Measurements from ENCODE around the gene GSTT2B. TPM values are rescaled to one million over a fixed set of nuclear protein-coding genes. Genes with fewer than 3 reads are reported as not detected.

GSTT2B gene
- polyA plus RNA-seq, 3 donors, result 0.25 to 0.72 TPM; not detected in 1

Other genes starting within 250 kb of the GSTT2B start
- under 1 TPM; 0.04 to 0.85 (median 0.09) TPM for gene ZNF70, start 210.1 kb downstream of the GSTT2B start, polyA plus RNA-seq
- 1 to 10 TPM in 2 of 3 donors, under 1 TPM in 1; 0.88 to 1.0 (median 1.0) TPM for gene VPREB3, start 206.8 kb downstream of the GSTT2B start, polyA plus RNA-seq
- gene C22orf15, start 198.2 kb downstream of the GSTT2B start, polyA plus RNA-seq, result under 1 TPM in 1 of 3 donors, not detected in 2; 0.29 TPM
- gene CHCHD10, start 193.2 kb downstream of the GSTT2B start, polyA plus RNA-seq, result 10 to 100 TPM; 15.3 to 46.7 (median 26.8) TPM
- gene MMP11, start 188.3 kb downstream of the GSTT2B start, polyA plus RNA-seq, result not detected
- 10 to 100 TPM; 30.3 to 71.8 (median 31.5) TPM for gene SMARCB1, start 174.2 kb downstream of the GSTT2B start, polyA plus RNA-seq
- gene DERL3, start 122.2 kb downstream of the GSTT2B start, polyA plus RNA-seq, result under 1 TPM; 0.23 to 0.64 (median 0.28) TPM
- 1 to 10 TPM; 1.3 to 3.3 (median 2.5) TPM for gene SLC2A11, start 103.3 kb downstream of the GSTT2B start, polyA plus RNA-seq
- gene MIF, start 66.8 kb downstream of the GSTT2B start, polyA plus RNA-seq, result 100 to 1,000 TPM in 2 of 3 donors, 10 to 100 TPM in 1; 66.4 to 390 (median 338) TPM
- gene DDTL, start 5.7 kb upstream of the GSTT2B start, polyA plus RNA-seq, result under 1 TPM in 2 of 3 donors, not detected in 1; 0.25 to 0.41 TPM
- gene DDT, start 13.2 kb upstream of the GSTT2B start, polyA plus RNA-seq, result 100 to 1,000 TPM; 115 to 192 (median 138) TPM
- gene GSTT2, start 18.9 kb upstream of the GSTT2B start, polyA plus RNA-seq, result under 1 TPM in 1 of 3 donors, not detected in 2; 0.15 TPM
- gene GSTT4, start 44.3 kb upstream of the GSTT2B start, polyA plus RNA-seq, result not detected
- gene CABIN1, start 50.1 kb upstream of the GSTT2B start, polyA plus RNA-seq, result 10 to 100 TPM in 1 of 3 donors, 1 to 10 TPM in 2; 2.0 to 30.5 (median 3.1) TPM
- under 1 TPM in 1 of 3 donors, not detected in 2; 0.56 TPM for gene SUSD2, start 220.3 kb upstream of the GSTT2B start, polyA plus RNA-seq

All from CD14-positive monocyte (primary cell).